GM12878 (cell line): ENCODE data around the gene CABYR.

Experiments
- DPF2 ChIP-seq: fragments of 450-650 bp; IDR thresholded peaks from 2 replicates; pipeline ENCODE4 v1.6.1; 2017; ENCODE audit warnings: mild to moderate bottlenecking
- ESRRA ChIP-seq: IDR thresholded peaks from 2 replicates; pipeline ENCODE4 v1.6.1; 2012; ENCODE audit warnings: mild to moderate bottlenecking, low read length, improper control_type of control experiment
- MXI1 ChIP-seq: fragments of 150-350 bp; IDR thresholded peaks from 2 replicates; pipeline ENCODE4 v1.6.1; 2011; ENCODE audit warnings: low read depth, mild to moderate bottlenecking, inconsistent platforms, low read length, improper control_type of control experiment
- RAD21 ChIP-seq: IDR thresholded peaks from 2 replicates; pipeline ENCODE4 v1.6.1; 2011; ENCODE audit warnings: mild to moderate bottlenecking, low read depth, low read length, moderate library complexity; ENCODE audit not compliant: insufficient read depth
- TAF1 ChIP-seq: IDR thresholded peaks from 2 replicates; pipeline ENCODE4 v1.6.1; 2011; ENCODE audit warnings: mild to moderate bottlenecking, low read depth, low read length, borderline replicate concordance
- ZNF274 ChIP-seq: IDR thresholded peaks from one replicate; pipeline ENCODE4 v1.8.0; 2011; ENCODE audit not compliant: insufficient read length, insufficient read depth
- TF ChIP-seq, protein P1 (sequence below), 3 experiments: IDR thresholded peaks in 2 of 3; conservative IDR thresholded peaks in 1 of 3; 2 replicates each; pipeline ENCODE4 v1.5.1; 2011; ENCODE audit warnings: low read depth in 3 of 3, low read length in 3 of 3, mild to moderate bottlenecking in 3 of 3, control low read depth in 2 of 3, moderate library complexity in 2 of 3, inconsistent platforms in 1 of 3, mixed read lengths in 1 of 3; ENCODE audit not compliant: control insufficient read depth in 2 of 3, insufficient read depth in 1 of 3; ENCODE audit errors: extremely low read depth in 1 of 3
- TF ChIP-seq, protein P2 (sequence below): fragments of 450-650 bp; IDR thresholded peaks from 2 replicates; pipeline ENCODE4 v1.6.1; 2016; ENCODE audit warnings: mild to moderate bottlenecking, moderate library complexity, borderline replicate concordance
- TF ChIP-seq, protein P3 (sequence below): IDR thresholded peaks from 2 replicates; pipeline ENCODE4 v1.6.1; 2012; ENCODE audit warnings: low read depth, low read length, improper control_type of control experiment
- TF ChIP-seq, protein P4 (sequence below): IDR thresholded peaks from 2 replicates; pipeline ENCODE4 v1.6.1; 2011; ENCODE audit warnings: mild to moderate bottlenecking, low read depth, low read length, moderate library complexity; ENCODE audit not compliant: insufficient replicate concordance

DNA sequence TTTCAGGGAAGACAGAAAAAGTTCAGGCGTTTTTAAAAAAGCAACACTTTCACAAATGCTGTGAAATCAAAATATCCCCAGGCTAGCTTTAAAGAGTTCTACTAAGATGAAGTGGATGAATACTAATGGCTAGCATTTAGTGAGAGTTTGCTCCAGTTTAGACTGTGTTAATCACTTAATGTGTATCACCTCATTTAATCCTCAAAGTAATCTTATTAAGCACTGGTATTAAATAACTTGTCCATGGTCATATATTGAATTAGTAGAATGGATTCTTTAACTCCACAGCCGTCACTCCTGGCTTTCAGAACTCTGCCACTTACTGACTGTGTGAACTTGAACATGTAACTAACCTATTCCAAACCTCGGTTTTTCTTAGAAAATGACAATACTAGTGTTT is 66.0 kb downstream of the CABYR start:
- TF ChIP-seq ESRRA (no peak), MXI1 (no peak), ZNF274 (no peak), RAD21 (no peak), DPF2 (no peak), TAF1 (no peak)
- TF ChIP-seq, protein P1, sequence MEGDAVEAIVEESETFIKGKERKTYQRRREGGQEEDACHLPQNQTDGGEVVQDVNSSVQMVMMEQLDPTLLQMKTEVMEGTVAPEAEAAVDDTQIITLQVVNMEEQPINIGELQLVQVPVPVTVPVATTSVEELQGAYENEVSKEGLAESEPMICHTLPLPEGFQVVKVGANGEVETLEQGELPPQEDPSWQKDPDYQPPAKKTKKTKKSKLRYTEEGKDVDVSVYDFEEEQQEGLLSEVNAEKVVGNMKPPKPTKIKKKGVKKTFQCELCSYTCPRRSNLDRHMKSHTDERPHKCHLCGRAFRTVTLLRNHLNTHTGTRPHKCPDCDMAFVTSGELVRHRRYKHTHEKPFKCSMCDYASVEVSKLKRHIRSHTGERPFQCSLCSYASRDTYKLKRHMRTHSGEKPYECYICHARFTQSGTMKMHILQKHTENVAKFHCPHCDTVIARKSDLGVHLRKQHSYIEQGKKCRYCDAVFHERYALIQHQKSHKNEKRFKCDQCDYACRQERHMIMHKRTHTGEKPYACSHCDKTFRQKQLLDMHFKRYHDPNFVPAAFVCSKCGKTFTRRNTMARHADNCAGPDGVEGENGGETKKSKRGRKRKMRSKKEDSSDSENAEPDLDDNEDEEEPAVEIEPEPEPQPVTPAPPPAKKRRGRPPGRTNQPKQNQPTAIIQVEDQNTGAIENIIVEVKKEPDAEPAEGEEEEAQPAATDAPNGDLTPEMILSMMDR (IDR thresholded peaks at IDR 0.05 in 2 of 3, conservative IDR thresholded peaks at IDR 0.05 in 1 of 3; ENCODE audit: control insufficient read depth in 2 of 3, extremely low read depth in 1 of 3, insufficient read depth in 1 of 3, low read depth in 3 of 3, low read length in 3 of 3) = no peak
- TF ChIP-seq, protein P2, sequence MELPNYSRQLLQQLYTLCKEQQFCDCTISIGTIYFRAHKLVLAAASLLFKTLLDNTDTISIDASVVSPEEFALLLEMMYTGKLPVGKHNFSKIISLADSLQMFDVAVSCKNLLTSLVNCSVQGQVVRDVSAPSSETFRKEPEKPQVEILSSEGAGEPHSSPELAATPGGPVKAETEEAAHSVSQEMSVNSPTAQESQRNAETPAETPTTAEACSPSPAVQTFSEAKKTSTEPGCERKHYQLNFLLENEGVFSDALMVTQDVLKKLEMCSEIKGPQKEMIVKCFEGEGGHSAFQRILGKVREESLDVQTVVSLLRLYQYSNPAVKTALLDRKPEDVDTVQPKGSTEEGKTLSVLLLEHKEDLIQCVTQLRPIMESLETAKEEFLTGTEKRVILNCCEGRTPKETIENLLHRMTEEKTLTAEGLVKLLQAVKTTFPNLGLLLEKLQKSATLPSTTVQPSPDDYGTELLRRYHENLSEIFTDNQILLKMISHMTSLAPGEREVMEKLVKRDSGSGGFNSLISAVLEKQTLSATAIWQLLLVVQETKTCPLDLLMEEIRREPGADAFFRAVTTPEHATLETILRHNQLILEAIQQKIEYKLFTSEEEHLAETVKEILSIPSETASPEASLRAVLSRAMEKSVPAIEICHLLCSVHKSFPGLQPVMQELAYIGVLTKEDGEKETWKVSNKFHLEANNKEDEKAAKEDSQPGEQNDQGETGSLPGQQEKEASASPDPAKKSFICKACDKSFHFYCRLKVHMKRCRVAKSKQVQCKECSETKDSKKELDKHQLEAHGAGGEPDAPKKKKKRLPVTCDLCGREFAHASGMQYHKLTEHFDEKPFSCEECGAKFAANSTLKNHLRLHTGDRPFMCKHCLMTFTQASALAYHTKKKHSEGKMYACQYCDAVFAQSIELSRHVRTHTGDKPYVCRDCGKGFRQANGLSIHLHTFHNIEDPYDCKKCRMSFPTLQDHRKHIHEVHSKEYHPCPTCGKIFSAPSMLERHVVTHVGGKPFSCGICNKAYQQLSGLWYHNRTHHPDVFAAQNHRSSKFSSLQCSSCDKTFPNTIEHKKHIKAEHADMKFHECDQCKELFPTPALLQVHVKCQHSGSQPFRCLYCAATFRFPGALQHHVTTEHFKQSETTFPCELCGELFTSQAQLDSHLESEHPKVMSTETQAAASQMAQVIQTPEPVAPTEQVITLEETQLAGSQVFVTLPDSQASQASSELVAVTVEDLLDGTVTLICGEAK = no peak
- TF ChIP-seq, protein P3, sequence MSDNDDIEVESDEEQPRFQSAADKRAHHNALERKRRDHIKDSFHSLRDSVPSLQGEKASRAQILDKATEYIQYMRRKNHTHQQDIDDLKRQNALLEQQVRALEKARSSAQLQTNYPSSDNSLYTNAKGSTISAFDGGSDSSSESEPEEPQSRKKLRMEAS = no peak
- TF ChIP-seq, protein P4, sequence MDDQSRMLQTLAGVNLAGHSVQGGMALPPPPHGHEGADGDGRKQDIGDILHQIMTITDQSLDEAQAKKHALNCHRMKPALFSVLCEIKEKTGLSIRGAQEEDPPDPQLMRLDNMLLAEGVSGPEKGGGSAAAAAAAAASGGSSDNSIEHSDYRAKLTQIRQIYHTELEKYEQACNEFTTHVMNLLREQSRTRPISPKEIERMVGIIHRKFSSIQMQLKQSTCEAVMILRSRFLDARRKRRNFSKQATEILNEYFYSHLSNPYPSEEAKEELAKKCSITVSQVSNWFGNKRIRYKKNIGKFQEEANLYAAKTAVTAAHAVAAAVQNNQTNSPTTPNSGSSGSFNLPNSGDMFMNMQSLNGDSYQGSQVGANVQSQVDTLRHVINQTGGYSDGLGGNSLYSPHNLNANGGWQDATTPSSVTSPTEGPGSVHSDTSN = no peak
